Activated T-cell treated with anti-CD3 and anti-CD28 coated beads, Interleukin-2, amount 50 U/mL, for 24 hours (primary cell): ENCODE results near the gene SWSAP1.

Source experiments
- DNase-seq: peaks from one replicate; pipeline ENCODE4 v3.0.0-alpha.2; 2020
- H3K27ac Mint-ChIP-seq: 2 replicates; pipeline ENCODE4 v1.8.0; 2020; ENCODE audit warnings: mild to moderate bottlenecking, mixed read lengths
- H3K27me3 Mint-ChIP-seq: 2 replicates; pipeline ENCODE4 v1.8.0; 2020; ENCODE audit warnings: mixed read lengths
- H3K36me3 Mint-ChIP-seq: 2 replicates; pipeline ENCODE4 v1.8.0; 2020; ENCODE audit warnings: low read depth, mixed read lengths
- H3K4me1 Mint-ChIP-seq: 2 replicates; pipeline ENCODE4 v1.8.0; 2020; ENCODE audit warnings: low read depth, mixed read lengths
- H3K4me3 Mint-ChIP-seq: 2 replicates; pipeline ENCODE4 v1.8.0; 2020; ENCODE audit warnings: mild to moderate bottlenecking, moderate library complexity, mixed read lengths
- H3K9me3 Mint-ChIP-seq: 2 replicates; pipeline ENCODE4 v1.8.0; 2020; ENCODE audit warnings: mixed read lengths

Gene SWSAP1

GRCh38 chr19:11379857-11380350 is 5.4 kb downstream of the SWSAP1 start:
- H3K4me3 Mint-ChIP-seq: peak overlapping the region; percentile 84

GRCh38 chr19:11380653-11381537 is 6.4 kb downstream of the SWSAP1 start:
- Mint-ChIP-seq H3K9me3 (no peaks in the 10 kb centered on the region), H3K27ac (peak overlapping the region; percentile 97), H3K27me3 (peaks cover 20% of the 10 kb centered on the region), H3K4me3 (peak overlapping the region; percentile 84), H3K36me3 (peaks cover 24% of the 10 kb centered on the region), H3K4me1 (peaks cover 47% of the 10 kb centered on the region)
- peak; percentile 95 for DNase-seq

More at GRCh38 chr19:11379857-11380350, 5.4 kb downstream of the SWSAP1 start:
- Mint-ChIP-seq H3K27ac (peak overlapping the region; percentile 97), H3K36me3 (peaks cover 24% of the 10 kb centered on the region), H3K27me3 (peaks cover 20% of the 10 kb centered on the region), H3K9me3 (no peaks in the 10 kb centered on the region), H3K4me1 (peaks cover 47% of the 10 kb centered on the region)
- no peak for DNase-seq

- Mint-ChIP-seq H3K4me3 (peak overlapping the region; percentile 84), H3K36me3 (peaks cover 10% of the 10 kb centered on the region), H3K27ac (peak overlapping the region; percentile 22), H3K27me3 (peaks cover 20% of the 10 kb centered on the region), H3K4me1 (peaks cover 37% of the 10 kb centered on the region), H3K9me3 (no peaks in the 10 kb centered on the region)
- peak; percentile 63 for DNase-seq
Observed at GRCh38 chr19:11382898-11383705, 8.6 kb downstream of the SWSAP1 start.

GRCh38 chr19:11383706-11384048 is 9.2 kb downstream of the SWSAP1 start:
- Mint-ChIP-seq H3K27ac (no peak overlapping the region), H3K36me3 (peaks cover 4% of the 10 kb centered on the region), H3K4me3 (no peak overlapping the region), H3K4me1 (peaks cover 31% of the 10 kb centered on the region), H3K27me3 (peaks cover 20% of the 10 kb centered on the region), H3K9me3 (no peaks in the 10 kb centered on the region)
- no peak for DNase-seq

GRCh38 chr19:11384778-11385129 is 10.3 kb downstream of the SWSAP1 start:
- DNase-seq: no peak

GRCh38 chr19:11387162-11388034 is 12.9 kb downstream of the SWSAP1 start:
- Mint-ChIP-seq H3K9me3 (peaks cover 2% of the 10 kb centered on the region), H3K27ac (no peak overlapping the region), H3K4me3 (no peak overlapping the region), H3K36me3 (no peaks in the 10 kb centered on the region), H3K4me1 (peaks cover 11% of the 10 kb centered on the region), H3K27me3 (peaks cover 15% of the 10 kb centered on the region)
- DNase-seq: no peak

More at GRCh38 chr19:11384778-11385129, 10.3 kb downstream of the SWSAP1 start:
- no peak overlapping the region for H3K4me3 Mint-ChIP-seq
- H3K4me1 Mint-ChIP-seq: peaks cover 29% of the 10 kb centered on the region
- H3K27ac Mint-ChIP-seq: no peak overlapping the region
- H3K27me3 Mint-ChIP-seq: peaks cover 20% of the 10 kb centered on the region
- H3K36me3 Mint-ChIP-seq: peaks cover 4% of the 10 kb centered on the region
- H3K9me3 Mint-ChIP-seq: no peaks in the 10 kb centered on the region

- no peaks in the 10 kb centered on the region for H3K36me3 Mint-ChIP-seq
- DNase-seq: no peak
- H3K27me3 Mint-ChIP-seq: no peaks in the 10 kb centered on the region
- no peak overlapping the region for H3K4me3 Mint-ChIP-seq
- no peak overlapping the region for H3K27ac Mint-ChIP-seq
- peaks cover 7% of the 10 kb centered on the region for H3K4me1 Mint-ChIP-seq
- peaks cover 2% of the 10 kb centered on the region for H3K9me3 Mint-ChIP-seq
Observed at GRCh38 chr19:11390359-11390758, 15.9 kb downstream of the SWSAP1 start.

GRCh38 chr19:11390933-11391680 is 16.6 kb downstream of the SWSAP1 start:
- H3K4me1 Mint-ChIP-seq: peaks cover 7% of the 10 kb centered on the region
- H3K36me3 Mint-ChIP-seq: no peaks in the 10 kb centered on the region
- peaks cover 2% of the 10 kb centered on the region for H3K9me3 Mint-ChIP-seq
- H3K4me3 Mint-ChIP-seq: no peak overlapping the region
- DNase-seq: no peak
- no peaks in the 10 kb centered on the region for H3K27me3 Mint-ChIP-seq
- H3K27ac Mint-ChIP-seq: no peak overlapping the region

- no peak overlapping the region for H3K4me3 Mint-ChIP-seq
- peaks cover 3% of the 10 kb centered on the region for H3K27me3 Mint-ChIP-seq
- no peaks in the 10 kb centered on the region for H3K36me3 Mint-ChIP-seq
- DNase-seq: no peak
- no peak overlapping the region for H3K27ac Mint-ChIP-seq
- no peaks in the 10 kb centered on the region for H3K9me3 Mint-ChIP-seq
- H3K4me1 Mint-ChIP-seq: peaks cover 3% of the 10 kb centered on the region
Observed at GRCh38 chr19:11397089-11397610, 22.7 kb downstream of the SWSAP1 start.

GRCh38 chr19:11399667-11400066 is 25.2 kb downstream of the SWSAP1 start:
- H3K36me3 Mint-ChIP-seq: no peaks in the 10 kb centered on the region
- no peak overlapping the region for H3K4me3 Mint-ChIP-seq
- no peaks in the 10 kb centered on the region for H3K9me3 Mint-ChIP-seq
- H3K4me1 Mint-ChIP-seq: no peaks in the 10 kb centered on the region
- peaks cover 3% of the 10 kb centered on the region for H3K27me3 Mint-ChIP-seq
- no peak overlapping the region for H3K27ac Mint-ChIP-seq
- DNase-seq: no peak

GRCh38 chr19:11400798-11401197 is 26.3 kb downstream of the SWSAP1 start:
- no peaks in the 10 kb centered on the region for H3K36me3 Mint-ChIP-seq
- no peaks in the 10 kb centered on the region for H3K4me1 Mint-ChIP-seq
- no peaks in the 10 kb centered on the region for H3K9me3 Mint-ChIP-seq
- peaks cover 3% of the 10 kb centered on the region for H3K27me3 Mint-ChIP-seq
- H3K4me3 Mint-ChIP-seq: no peak overlapping the region
- no peak for DNase-seq
- no peak overlapping the region for H3K27ac Mint-ChIP-seq

GRCh38 chr19:11401808-11402543 is 27.5 kb downstream of the SWSAP1 start:
- DNase-seq: no peak
- H3K4me1 Mint-ChIP-seq: no peaks in the 10 kb centered on the region
- H3K36me3 Mint-ChIP-seq: no peaks in the 10 kb centered on the region
- no peak overlapping the region for H3K27ac Mint-ChIP-seq
- peaks cover 6% of the 10 kb centered on the region for H3K27me3 Mint-ChIP-seq
- H3K4me3 Mint-ChIP-seq: no peak overlapping the region
- H3K9me3 Mint-ChIP-seq: no peaks in the 10 kb centered on the region
